Testis (tissue), 3 donors: ENCODE measurements around the gene IQGAP3. TPM values are rescaled to one million over a fixed set of nuclear protein-coding genes. Genes with fewer than 3 reads are reported as not detected.
"Not testable (repeated sequence)": the region's sequence is repeated elsewhere in the genome, so short reads cannot be mapped to it uniquely, and the experiment has no call there.

Experiments
- DNase-seq: peaks from one replicate; pipeline ENCODE4 v3.0.0-alpha.2; 2019
- H3K27ac ChIP-seq, 2 donors: fragments of 200-600 bp; sonication (generic); one replicate each; pipeline ENCODE4 v1.5.1; 2019
- H3K27me3 ChIP-seq: fragments of 200-600 bp; sonication (generic); one replicate; pipeline ENCODE4 v1.5.1; 2019
- H3K36me3 ChIP-seq: fragments of 200-600 bp; sonication (generic); one replicate; pipeline ENCODE4 v1.5.1; 2017; ENCODE audit warnings: low read depth; ENCODE audit errors: missing control alignments
- H3K4me1 ChIP-seq: fragments of 200-600 bp; sonication (generic); one replicate; pipeline ENCODE4 v1.5.1; 2019
- H3K4me3 ChIP-seq, 2 donors: fragments of 200-600 bp; sonication (generic); one replicate each; pipeline ENCODE4 v1.5.1; 2017 to 2019
- H3K9me3 ChIP-seq: fragments of 200-600 bp; sonication (generic); one replicate; pipeline ENCODE4 v1.5.1; 2017
- POLR2A ChIP-seq: fragments of 450-650 bp; IDR thresholded peaks from one replicate; pipeline ENCODE4 v1.6.1; 2017; ENCODE audit warnings: antibody characterized with exemption, mild to moderate bottlenecking, moderate library complexity
- WGBS, 2 donors: methylation state at CpG; one replicate each; pipeline ENCODE4 v1.1.5; 2018; 5-methylcytosine and 5-hydroxymethylcytosine counted together
- intact Hi-C: fragments of 100-400 bp; cut with DNase I; formaldehyde crosslinking; loops from one replicate; pipeline ENCODE4 v1.15.1; 2023; ENCODE audit warnings: low total_unique reads
- polyA plus RNA-seq: library from polyadenylated mRNA; stranded (reverse); fragments of 350-450 nt; fragmentation: Illumina TruSeq; extraction: RNeasy Lipid Tissue Mini Kit (QIAGEN cat#74804); gene quantifications from one replicate; pipeline ENCODE4 v1.2.3, GENCODE V29; 2014; ENCODE audit warnings: low read depth, low replicate concordance; ENCODE audit not compliant: insufficient read depth
- total RNA-seq, 2 donors: library from RNA; depleted of rRNA; stranded (reverse); fragments of >200 nt; gene quantifications; one replicate each; pipeline ENCODE4 v1.2.3, GENCODE V29; 2016
- TF ChIP-seq, protein P1 (sequence below), 3 experiments: fragments of 450-650 bp in 2 of 3; fragments of 200-600 bp in 1 of 3; sonication (generic) in 1 of 3; IDR thresholded peaks; one replicate each; pipeline ENCODE4 v1.5.1; 2016 to 2019; ENCODE audit warnings: antibody characterized with exemption in 3 of 3, mild to moderate bottlenecking in 2 of 3, moderate library complexity in 1 of 3

The IQGAP3 gene
- total and polyA plus RNA-seq, 3 donors from 2014 or later = 5.6 to 13.4 (median 8.2) TPM

DNA sequence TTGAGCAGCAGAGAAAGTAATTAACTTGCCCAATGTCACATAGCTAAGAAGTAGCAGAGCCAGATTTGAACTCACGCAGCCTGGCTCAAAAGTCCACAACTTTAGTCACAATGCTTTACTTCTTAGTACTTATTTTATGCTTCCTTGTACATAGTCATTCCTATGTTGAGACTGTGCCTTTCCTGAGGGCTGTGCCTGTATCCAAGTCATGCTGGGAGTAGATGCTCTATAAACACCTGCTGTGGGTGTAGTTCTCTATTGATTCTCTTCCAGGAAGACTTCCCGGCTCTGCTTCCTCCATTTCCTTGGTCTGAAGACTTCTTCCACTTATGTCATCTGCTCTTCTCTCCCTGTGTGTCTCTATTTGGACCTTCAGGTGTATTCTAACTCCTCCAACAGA is 16.6 kb downstream of the IQGAP3 start:
- 50 to 65% methylated on average over 2 of the region's 2 CpGs for WGBS, 2 donors
- H3K27me3 ChIP-seq = no peaks in the 10 kb centered on the region
- TF ChIP-seq POLR2A = no peak
- TF ChIP-seq, protein P1, sequence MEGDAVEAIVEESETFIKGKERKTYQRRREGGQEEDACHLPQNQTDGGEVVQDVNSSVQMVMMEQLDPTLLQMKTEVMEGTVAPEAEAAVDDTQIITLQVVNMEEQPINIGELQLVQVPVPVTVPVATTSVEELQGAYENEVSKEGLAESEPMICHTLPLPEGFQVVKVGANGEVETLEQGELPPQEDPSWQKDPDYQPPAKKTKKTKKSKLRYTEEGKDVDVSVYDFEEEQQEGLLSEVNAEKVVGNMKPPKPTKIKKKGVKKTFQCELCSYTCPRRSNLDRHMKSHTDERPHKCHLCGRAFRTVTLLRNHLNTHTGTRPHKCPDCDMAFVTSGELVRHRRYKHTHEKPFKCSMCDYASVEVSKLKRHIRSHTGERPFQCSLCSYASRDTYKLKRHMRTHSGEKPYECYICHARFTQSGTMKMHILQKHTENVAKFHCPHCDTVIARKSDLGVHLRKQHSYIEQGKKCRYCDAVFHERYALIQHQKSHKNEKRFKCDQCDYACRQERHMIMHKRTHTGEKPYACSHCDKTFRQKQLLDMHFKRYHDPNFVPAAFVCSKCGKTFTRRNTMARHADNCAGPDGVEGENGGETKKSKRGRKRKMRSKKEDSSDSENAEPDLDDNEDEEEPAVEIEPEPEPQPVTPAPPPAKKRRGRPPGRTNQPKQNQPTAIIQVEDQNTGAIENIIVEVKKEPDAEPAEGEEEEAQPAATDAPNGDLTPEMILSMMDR (IDR thresholded peaks at IDR 0.05) = no peak
- H3K27ac ChIP-seq = no peak overlapping the region
- no peaks in the 10 kb centered on the region for H3K36me3 ChIP-seq
- intact Hi-C loops = no loop called here
- H3K4me3 ChIP-seq = no peak overlapping the region
- DNase-seq = no peak
- H3K4me1 ChIP-seq = no peaks in the 10 kb centered on the region
- no peaks in the 10 kb centered on the region for H3K9me3 ChIP-seq

DNA sequence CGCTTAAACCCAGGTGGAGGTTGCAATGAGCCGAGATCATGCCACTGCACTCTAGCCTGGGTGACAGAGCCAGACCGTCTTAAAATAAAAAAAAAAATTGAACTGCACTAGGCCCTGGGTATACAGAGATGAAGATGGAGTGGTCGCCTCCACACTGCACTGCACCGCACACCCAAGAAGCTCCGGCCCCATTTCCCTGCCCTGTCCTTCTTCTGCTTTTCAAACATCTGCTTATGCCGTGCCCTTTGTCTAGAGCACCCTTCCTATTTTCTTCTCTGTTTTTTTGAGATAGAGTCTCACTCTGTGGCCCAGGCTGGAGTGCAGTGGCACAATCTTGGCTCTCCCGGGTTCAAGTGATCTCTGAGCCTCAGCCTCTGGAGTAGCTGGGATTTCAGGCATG is 17.4 kb downstream of the IQGAP3 start:
- Histone ChIP-seq H3K9me3 (no peaks in the 10 kb centered on the region), H3K4me1 (no peaks in the 10 kb centered on the region), H3K27ac (no peak overlapping the region), H3K36me3 (no peaks in the 10 kb centered on the region), H3K4me3 (no peak overlapping the region), H3K27me3 (no peaks in the 10 kb centered on the region)
- TF ChIP-seq, protein P1 (IDR thresholded peaks at IDR 0.05) = no peak
- TF ChIP-seq POLR2A = no peak
- DNase-seq = no peak
- 83 to 84% methylated on average over 8 of the region's 8 CpGs for WGBS, 2 donors
- intact Hi-C loops = no loop called here

DNA sequence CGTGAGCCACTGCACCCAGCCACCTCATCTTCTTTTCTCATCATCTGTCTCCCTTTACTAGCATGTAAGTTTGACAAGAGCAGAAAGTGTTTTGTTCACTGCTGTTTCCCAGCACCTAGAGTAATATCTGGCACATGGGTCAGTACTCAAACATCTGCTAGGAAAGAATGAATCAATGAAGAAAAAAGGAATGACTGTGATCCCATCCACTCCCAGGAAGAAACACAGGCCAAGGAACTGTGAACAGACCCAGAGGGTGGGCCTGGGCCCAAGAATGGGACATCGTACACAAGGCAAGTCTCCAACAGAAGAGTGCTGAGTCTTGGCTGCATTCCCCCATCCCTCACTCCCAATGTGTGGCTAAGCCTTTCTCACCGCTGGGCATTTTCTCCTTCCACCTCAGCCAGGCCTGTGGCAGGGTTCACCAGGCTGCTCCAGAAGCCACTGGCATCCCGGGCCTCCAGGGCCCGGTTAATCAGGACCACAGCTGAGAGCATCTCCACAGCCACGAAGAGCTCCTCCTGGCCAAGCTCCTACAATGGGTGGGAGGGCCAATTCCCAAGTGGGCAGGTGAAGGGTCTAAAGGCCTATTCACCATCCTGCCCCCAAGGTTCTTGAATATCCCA is 18.4 kb downstream of the IQGAP3 start:
- DNase-seq = no peak
- Histone ChIP-seq H3K36me3 (no peaks in the 10 kb centered on the region), H3K27me3 (no peaks in the 10 kb centered on the region), H3K27ac (no peak overlapping the region), H3K4me3 (no peak overlapping the region), H3K4me1 (no peaks in the 10 kb centered on the region), H3K9me3 (no peaks in the 10 kb centered on the region)
- intact Hi-C loops = no loop called here
- 88 to 95% methylated on average over 6 of the region's 6 CpGs for WGBS, 2 donors
- no peak for TF ChIP-seq POLR2A
- TF ChIP-seq, protein P1 (IDR thresholded peaks at IDR 0.05) = no peak

DNA sequence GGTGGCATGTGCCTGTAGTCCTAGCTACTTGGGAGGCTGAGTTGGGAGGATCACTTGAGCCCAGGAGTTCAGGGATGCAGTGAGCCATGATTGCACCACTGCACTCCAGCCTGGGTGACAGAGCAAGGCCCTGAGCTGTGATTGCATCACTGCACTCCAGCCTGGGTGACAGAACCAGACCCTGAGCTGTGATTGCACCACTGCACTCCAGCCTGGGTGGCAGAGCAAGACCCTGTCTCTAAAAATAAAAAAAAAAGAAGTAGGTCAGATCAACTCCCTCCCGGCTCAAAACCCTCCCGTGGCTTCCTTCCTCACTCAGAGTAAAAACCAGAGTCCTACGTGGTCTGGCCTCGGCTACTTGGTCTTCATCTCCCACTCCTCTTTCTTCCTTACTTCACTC is 19.4 kb downstream of the IQGAP3 start:
- intact Hi-C loops, H3K27me3 ChIP-seq, H3K4me1 ChIP-seq, H3K36me3 ChIP-seq, H3K9me3 ChIP-seq, H3K27ac ChIP-seq, H3K4me3 ChIP-seq: not testable (repeated sequence)
- DNase-seq = peak; percentile 22
- WGBS, 2 donors = 84 to 94% methylated on average over 4 of the region's 4 CpGs

DNA sequence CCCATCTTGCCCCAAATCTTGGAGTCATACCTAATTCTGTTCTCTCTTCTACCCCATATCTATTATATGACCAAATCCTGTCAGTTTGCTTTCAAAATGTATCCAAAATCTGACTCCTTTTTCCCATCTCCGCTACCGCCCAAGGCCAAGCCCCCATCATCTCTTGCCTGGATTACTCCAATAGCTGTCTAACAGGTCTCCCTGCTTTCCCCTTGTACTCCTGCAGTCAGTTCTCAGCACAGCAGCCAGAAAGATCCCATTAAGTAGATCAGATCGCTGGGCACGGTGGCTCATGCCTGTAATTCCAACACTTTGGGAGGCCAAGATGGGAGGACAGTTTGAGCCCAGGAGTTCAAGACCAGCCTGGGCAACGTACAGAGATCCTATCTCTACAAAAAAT is 19.8 kb downstream of the IQGAP3 start:
- no peak overlapping the region for H3K4me3 ChIP-seq
- DNase-seq = no peak
- no peaks in the 10 kb centered on the region for H3K9me3 ChIP-seq
- WGBS, 2 donors = 75 to 76% methylated on average over 5 of the region's 5 CpGs
- no peaks in the 10 kb centered on the region for H3K36me3 ChIP-seq
- intact Hi-C loops = no loop called here
- no peak overlapping the region for H3K27ac ChIP-seq
- H3K27me3 ChIP-seq = no peaks in the 10 kb centered on the region
- TF ChIP-seq, protein P1 (IDR thresholded peaks at IDR 0.05) = no peak
- no peaks in the 10 kb centered on the region for H3K4me1 ChIP-seq
